ENCODE measurements around the gene OR6N1.

DNA sequence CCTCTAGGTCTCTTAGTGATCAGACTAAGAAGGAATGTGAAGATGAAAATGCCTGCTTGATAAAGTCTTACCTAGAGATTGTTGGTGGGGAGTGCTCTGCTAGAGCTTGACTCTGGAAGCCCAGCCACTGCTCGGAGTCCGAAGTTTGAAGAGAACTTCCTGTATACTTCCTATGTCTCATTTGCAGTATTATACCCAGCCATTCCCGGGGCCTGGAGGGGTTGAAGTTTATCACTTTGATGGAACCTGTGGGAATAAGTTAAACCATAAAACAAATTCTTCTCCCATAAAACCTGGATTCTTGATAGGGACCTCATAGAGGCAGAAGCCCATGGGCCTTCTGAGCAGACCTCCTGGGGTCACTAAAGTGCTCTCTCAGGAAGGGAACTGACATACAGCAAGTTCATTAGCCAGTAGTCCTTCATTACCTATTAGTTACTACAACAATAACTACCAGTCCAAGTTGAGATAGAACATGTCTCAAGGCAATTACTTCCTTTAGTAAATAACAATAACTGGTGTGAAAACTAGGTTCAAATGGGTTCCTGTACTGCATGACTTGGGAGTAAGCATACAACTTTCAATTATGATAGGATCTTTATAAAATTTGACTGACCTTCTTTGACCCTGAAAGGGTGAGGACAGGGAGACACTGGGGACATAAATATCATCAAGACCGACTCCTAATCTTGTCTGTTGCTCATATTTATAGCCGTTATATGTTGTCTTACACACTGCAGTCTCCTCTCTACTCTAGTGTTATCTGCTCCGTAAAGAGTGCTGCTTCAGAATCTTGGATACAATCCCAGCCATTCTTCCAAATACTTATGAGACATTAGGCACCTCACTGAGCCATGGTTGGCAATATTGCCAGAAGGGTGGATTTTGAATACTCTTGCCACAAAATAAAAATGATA, at the start of gene OR6N1:
- TF ChIP-seq, protein P1, sequence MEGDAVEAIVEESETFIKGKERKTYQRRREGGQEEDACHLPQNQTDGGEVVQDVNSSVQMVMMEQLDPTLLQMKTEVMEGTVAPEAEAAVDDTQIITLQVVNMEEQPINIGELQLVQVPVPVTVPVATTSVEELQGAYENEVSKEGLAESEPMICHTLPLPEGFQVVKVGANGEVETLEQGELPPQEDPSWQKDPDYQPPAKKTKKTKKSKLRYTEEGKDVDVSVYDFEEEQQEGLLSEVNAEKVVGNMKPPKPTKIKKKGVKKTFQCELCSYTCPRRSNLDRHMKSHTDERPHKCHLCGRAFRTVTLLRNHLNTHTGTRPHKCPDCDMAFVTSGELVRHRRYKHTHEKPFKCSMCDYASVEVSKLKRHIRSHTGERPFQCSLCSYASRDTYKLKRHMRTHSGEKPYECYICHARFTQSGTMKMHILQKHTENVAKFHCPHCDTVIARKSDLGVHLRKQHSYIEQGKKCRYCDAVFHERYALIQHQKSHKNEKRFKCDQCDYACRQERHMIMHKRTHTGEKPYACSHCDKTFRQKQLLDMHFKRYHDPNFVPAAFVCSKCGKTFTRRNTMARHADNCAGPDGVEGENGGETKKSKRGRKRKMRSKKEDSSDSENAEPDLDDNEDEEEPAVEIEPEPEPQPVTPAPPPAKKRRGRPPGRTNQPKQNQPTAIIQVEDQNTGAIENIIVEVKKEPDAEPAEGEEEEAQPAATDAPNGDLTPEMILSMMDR (conservative IDR thresholded peaks at IDR 0.05; ENCODE audit: low read length): no peak
- TF ChIP-seq EZH2phosphoT487 (IDR thresholded peaks at IDR 0.05; ENCODE audit: borderline replicate concordance): no peak

Data from Loucy (cell line).